Stimulated activated CD8-positive, alpha-beta memory T cell treated with anti-CD3 and anti-CD28 coated beads, Interleukin-4, amount 100 ng/mL, for 1 hour (primary cell): ENCODE results near the gene TXNL4A.
A peak's percentile ranks its signal among the peaks of the same experiment; 100 is the strongest.
"Not testable (repeated sequence)": the region's sequence is repeated elsewhere in the genome, so short reads cannot be mapped to it uniquely, and the experiment has no call there.

Experiments used
- DNase-seq, 2 donors: peaks; one replicate each; pipeline ENCODE4 v3.0.0-alpha.2; 2020; ENCODE audit warnings: low read depth in 2 of 2, low spot score in 1 of 2

TXNL4A gene

DNA sequence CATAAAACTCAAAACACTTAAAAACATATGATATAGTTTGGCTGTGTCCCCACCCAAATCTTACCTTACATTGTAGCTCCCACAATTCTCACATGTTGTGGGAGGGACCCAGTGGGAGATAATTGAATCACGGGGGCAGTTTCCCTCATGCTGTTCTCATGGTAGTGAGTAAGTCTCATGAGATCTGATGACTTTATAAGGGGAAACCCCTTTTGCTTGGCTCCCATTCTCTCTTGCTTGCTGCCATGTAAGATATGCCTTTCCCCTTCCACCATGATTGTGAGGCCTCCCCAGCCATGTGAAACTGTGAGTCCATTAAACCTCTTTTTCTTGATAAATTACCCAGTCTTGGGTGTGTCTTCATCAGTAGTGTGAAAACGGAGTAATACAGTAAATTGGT, 11.3 kb upstream of the TXNL4A start:
- DNase-seq: not testable (repeated sequence)

DNA sequence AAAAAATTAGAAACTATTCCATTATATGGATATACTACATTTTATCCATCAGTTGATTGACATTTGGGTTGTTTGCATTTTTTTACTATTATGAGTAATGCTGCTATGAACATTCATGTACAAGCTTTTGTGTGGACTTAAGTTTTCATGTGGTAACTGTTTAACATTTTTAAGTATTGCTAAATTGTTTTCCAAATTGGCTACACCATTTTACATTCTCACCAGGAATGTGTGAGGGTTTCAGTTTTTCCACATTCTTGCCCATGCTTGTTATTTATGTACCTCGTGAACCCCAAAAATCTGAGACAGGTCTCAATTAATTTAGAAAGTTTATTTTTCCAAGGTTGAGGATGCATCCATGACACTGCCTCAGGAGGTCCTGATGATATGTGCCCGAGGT, 3.1 kb upstream of the TXNL4A start:
- DNase-seq: no peak

DNA sequence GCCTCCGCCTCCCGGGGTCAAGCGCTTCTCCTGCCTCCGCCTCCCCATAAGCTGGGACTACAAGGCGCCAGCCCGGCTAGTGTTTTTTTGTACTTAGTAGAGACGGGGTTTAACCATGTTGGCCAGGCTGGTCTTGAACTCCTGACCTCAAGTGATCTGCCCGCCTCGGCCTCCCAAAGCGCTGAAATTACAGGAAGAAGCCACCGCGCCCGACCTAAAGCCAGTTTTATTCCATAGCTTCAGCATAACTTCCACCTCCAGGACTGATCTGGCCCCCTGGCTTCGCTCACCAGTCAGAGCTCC, 783 bp upstream of the TXNL4A start:
- no peak for DNase-seq

DNA sequence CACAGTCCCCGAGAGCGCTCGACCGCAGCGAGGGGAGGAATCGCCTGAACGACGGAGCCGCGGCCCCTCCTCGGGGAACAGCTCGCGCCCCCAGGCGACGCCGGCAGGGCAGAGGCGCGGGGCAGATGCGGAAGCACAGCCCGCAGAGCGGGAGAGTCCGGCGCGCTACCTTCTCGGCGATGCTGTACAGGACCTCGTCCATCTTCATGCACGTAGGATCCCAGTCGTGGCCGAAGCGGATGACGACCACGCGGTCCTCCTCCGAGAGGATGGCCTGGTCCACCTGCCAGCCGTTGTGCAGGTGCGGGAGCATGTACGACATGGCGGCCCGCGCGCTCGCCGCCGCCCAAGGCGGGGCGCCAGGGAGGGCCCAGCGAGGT, 302 bp downstream of the TXNL4A start:
- peak; percentile 15 to 33 for DNase-seq

DNA sequence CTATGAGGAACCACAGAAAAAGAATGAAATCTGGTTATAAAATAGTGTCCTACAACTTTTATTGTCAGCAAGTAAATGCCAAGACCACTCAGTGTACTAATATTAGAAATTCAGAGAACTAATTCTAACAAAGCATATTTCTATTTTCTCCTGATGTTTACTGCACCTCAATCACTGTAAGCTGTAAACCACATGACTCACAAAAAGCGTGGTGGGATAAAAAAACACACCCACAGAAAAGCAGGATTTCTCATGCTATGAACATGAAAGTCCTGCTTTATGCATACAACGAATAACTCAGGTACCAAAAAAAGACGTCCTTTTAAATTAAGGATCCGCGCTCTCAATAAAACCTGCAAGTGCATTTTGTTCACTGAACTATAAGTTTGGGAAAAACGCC, 797 bp downstream of the TXNL4A start:
- no peak for DNase-seq

DNA sequence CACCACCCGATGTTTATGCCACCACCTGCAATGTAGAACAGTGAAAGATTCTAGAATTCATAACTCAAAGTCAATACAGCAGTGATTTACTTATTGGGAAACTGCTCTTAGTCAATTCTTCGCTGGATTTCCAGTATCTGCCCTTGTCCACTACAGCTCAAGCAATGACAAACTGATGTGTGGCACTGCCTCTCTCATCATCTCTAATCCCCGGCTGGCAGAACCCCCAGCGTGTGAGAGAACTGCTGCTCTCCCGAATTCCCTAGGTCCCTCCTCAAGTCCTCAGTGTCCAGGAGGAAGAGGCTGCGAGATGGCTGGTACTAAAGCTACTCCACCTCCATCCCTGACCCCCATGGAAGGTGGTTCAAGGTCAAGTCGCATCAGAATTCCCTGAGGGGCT, 1.6 kb downstream of the TXNL4A start:
- no peak for DNase-seq

DNA sequence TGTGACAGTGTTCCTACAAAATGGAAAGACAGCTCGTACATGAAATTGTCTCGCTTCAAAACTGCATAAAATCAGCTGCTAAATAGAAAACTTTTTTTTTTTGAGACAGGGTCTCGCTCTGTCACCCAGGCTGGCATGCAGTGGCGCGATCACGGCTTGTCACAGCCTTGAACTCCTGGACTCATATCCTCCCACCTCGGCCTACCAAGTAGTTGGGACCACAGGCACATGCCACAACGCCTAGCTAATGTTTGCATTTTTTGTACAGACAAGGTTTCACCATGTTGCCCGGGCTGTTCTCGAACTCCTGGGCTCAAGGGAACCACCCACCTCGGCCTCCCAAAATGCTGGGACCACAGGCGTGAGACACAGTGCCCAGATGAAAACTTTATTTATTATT, 3.2 kb downstream of the TXNL4A start:
- DNase-seq: no peak

DNA sequence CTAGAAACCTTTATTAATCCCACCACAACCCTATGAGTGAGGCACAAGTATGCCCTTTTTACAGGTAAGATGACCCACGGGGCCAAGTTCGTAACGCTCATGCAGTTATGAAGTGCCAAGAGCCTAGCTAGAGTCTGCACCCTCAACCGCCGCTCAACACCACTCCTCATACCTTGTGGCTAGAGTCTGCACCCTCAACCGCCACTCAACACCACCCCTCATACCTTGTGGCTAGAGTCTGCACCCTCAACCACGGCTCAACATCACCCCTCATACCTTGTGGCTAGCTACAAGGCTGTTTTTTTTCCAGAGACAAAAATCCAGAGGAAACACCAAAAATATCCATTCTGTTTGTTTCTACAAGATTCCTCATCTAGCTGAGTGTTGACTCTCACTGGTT, 4.6 kb downstream of the TXNL4A start:
- no peak for DNase-seq

DNA sequence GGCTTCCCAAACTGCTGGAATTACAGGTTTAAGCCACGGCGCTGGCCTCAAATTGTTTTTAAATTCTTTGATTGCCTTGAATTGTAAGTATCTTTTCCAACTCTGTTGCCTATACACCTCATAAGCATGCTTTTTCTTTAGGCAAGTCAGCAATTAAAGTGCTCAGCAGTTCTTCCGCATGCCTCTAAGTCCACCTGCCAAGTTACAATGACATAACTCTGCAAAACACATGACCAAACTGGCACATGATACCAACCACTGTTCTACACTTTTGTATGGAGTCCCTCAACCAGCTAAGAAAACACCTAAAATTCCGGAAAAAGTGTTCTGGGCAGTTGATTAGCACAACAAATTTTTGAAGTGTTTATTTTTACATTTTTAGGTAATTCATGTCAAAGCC, 5.1 kb downstream of the TXNL4A start:
- no peak for DNase-seq

DNA sequence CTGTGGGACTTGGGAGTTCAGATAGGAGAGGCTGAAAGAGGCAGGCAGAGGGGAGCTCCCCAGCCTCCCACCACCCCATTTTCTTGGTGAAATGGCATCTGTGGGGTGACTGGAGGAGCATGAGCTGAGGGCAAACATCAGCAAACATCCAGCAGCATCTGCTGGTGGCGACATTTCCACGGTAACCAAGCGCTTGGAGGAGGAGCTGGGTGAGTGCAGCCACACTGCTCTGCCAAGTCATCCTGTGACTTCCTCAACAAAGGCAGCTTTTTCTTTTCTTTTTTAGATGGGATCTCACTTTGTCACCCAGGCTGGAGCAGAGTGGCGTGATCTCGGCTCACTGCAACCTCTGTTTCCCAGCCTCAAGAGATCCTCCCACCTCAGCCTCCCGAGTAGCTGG, 5.6 kb downstream of the TXNL4A start:
- no peak for DNase-seq

DNA sequence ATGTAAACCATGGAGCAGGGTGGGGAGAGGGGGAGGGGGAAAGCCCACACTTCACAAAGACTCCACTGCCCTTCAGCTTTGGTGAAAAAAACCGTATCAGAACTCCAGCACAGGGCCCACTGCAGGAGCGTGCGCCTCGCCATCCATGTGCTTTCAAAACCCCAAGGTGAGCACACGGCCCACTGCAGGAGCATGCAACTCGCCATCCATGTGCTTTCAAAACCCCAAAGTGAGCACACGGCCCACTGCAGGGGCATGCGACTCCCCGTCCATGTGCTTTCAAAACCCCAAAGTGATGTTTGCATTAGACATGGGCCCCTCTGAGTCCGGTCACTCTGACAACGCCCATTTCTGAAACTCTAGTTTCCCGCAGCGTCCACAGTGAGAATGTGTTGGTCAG, 7.8 kb downstream of the TXNL4A start:
- DNase-seq: no peak

DNA sequence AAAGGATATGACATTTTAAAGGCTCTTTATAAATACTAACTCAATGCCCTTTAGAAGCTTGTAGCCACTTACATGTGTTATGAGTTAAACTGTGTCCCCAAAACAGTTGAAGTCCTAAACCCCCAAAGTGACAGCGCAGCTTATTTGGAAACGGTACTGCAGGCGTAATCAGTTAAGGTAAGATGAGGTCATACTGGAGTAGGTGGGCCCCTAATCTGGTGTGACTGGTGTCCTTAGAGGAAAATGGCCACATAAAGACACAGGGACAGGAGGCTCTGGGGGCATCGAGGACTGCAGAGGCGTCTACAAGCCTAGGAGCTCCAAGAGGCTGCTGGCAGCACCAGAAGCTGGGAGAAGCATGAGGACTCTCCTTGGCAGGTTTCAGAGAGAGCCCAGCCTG, 8.5 kb downstream of the TXNL4A start:
- DNase-seq: no peak

DNA sequence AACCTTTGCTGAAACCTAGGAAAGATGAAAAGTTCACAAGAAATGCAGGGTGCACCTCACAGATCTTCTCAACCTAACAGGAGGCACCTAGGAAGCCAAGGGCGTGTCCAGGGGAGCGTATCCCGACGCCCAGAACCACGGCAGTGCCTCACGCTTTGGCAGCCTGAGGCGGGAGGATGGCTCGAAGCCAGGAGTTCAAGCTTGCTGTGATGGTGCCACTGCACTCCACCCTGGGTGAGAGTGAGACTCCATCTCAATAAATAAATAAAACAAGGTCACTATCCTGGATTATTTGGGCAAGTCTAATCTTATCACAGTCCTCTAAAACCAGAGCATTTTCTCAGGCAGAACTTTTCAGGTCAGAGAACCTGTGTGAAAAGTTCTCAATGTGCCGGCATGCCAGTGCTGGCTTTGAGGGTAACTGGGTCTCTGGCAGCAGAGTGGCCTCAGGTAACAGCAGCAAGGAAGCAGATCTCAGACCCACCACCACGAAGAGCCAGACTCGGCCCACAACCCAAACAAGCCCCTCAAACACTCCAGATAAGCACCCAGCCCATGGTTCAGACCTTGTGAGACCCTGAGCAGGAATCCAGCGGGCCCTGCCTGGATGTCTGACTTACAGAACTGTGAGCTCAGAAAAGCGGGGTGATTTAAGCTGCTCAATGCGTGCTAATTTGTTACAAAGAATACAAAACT, 12.2 kb downstream of the TXNL4A start:
- no peak for DNase-seq

DNA sequence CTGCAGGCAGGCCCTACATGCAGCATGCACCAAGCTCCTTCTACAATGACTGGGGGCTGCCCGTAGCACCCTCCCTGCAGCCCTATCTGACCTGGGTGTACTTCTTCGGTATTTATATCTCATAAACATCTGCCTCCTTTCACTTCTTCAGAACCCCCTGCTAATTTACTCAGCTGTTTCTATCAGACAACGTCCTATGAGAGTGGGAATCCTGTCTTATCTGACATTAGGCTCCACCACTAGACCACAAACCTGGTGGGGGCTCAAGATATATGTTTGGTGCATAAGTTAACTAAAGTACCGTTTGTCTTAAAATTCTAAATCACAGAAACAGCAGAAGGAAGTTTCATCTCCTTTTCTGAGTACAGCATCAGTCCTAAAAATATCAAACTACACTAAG, 13.3 kb downstream of the TXNL4A start:
- no peak for DNase-seq

DNA sequence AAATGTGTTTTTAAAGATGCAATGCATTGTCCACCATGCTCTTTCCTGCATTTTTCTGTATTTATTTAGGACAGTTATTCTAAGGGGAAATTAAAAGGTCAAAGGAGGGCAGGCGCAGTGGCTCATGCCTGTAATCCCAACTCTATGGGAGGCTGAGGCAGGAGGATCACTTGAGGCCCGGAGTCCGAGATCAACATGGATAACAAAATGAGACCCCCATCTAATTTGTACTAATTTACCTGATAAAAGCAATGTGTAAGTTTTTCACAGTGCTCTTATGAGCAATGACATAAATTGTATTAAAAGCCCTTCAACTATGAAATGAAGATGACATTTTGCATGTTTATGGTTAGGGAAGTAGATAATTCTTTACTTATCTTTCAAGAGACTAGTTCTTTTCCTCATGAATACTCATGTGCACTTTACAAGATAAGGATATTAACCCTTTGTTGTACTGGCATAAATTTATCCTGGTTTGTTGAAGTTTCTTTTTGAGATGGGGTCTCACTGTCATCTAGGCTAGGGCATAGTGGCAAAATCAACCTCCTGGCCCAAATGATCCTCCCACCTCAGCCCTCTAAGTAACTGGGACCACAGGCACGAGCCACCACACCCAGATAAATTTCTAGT, 14.2 kb downstream of the TXNL4A start:
- DNase-seq: no peak

DNA sequence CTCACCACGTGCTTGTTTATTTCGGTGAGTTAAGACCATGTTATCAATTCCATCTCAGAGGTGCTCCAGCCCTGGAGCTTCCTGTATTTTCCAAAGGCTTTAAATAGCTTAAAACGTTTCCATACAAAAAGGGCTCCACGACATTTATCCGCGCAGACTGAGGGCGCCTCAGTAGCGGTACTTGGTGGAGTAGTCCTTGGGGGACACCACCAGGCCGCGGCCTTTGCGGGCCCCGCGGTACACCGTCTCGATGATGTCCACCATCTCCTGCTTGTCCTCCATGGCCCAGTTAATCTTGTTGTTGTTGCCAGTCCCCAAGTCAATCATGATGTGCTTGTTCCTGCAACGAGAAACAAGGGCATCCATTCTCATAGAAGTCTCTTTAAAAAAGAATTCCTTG, 14.8 kb downstream of the TXNL4A start:
- DNase-seq: no peak

DNA sequence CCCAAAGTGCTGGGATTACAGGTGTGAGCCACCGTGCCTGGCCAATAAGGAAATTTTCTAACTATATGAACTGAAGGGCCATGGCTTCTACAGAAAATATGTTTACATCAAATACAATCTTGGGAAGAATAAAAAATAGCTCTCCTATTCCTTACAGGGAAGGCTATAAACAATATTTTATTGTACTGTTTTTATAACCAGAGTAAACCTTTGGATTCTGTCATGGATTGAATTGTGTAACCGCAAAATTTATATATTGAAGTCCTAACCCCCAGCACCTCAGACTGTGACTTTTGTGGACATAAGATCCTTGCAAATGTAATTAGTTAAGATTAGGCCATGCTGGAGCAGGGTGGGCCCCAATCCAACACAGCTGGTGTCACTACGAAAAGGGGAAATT, 15.6 kb downstream of the TXNL4A start:
- DNase-seq: no peak

DNA sequence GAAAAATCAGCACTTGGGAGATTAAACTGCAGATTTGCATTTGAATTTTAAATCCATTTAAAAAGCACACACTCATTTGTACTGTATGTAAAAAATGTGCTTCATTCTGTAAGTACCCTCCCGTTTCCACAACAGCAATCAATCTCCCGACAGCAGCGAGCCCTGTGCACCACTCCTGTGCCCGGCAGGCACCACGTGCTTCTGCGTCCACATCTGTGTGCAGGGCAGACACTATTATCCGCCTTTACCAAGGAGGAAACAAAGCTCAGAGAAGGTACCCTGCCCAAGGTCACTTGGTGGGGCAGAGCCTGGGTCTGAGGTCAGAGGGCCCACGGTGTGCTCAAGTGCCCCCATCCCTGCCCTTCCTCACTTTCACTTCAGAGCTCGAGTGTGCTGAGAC, 16.4 kb downstream of the TXNL4A start:
- no peak for DNase-seq

DNA sequence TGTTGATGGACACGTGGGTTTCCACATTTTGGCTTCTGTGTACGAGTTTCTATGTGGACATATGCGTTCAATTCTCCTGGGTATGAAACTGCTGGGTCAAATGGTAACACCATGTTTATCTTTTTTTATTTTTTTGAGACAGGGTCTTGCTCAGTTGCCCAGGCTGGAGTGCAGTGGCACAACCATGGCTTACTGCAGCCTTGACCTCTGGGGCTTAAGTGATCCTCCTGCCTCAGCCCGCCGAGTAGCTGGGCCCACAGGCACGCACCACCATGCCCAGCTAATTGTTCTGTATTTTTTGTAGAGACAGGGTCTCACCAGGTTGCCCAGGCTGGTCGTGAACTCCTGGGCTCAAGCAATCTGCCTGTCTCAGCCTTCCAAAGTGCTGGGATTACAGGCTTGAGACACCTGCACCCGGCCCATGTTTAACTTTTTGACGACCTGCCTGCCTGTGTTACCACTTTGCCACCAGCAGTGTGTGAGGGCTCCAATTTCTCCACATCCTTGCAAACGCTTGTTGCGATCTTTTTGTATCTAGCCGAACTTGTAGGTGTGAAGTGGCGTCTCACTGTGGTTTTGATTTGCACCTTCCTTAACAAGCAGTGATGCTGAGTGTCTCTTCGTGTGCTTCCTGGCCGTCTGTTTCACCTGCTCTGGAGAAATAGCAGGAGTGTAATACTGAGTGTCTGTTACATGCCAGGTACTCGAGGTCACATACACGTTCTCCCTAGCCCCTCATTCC, 17.0 kb downstream of the TXNL4A start:
- no peak for DNase-seq

DNA sequence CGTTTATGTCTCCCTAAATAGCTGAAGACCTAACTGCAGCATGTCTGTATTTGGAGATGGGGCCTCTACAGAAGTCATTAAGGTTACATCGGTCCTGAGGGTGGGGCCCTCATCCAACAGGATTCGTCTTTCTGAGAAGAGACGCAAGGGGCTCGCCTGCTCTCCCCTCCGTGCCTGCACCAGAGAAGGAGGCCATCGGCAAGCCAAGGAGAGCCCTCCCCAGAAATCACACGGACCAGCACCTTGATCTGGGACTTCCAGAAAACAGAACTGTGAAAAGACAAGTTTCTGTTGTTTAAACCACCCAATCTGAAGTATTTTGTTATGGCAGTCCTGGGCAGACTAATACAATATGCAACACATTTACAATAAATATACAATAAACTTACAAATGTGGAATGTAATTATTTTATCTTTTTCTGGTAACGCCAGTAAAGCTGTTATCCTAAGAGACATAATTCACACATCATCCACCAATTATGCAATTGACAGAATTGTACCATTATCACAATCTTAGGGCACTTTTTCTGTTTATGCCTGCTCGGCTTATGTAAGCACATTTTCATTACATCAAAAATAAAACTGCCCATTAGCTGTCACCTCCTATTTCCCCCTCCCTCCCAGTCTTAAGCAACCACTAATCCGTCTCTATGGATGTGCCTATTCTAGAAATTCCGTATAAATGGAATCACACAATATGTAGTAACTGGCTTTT, 17.8 kb downstream of the TXNL4A start:
- no peak for DNase-seq

DNA sequence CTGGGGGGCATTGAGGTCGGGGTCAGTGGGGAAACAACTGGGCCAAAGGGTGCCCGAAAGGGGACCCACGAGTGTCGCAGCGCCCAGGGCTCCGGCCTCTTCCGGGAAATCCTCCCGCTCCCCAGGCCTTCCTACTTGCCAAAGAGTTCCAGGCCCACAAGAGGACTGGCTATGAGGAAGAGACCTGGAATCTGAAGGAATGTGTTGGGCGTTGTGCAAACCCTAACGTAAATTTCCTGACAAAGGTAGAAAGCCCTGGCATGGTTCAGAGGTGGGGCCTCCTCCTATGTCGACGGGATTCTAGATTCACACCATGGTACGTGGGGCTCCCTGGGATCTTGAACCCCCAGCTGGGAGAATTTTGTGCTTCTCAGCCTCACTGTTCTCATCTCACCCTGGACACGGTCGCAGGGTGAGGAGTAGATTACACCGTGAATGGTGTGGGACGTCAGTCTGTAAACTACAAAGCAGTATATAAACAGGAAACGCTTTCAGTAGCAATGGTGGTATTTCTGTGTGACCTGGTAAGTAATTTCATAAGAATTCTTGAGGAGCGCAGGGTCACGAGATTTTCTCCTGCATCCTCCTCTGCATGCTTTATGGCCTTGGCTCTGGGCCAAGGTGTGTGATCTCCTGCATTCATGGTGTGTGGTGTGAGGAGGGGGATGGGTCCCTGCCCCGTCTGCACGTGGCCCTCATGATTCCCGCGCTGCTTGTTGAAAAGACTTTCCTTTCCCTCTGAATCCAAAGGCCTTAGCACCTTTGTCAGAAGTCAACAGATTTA, 23.1 kb downstream of the TXNL4A start:
- DNase-seq: no peak
